G401 (cell line): ENCODE measurements around the gene COL15A1. TPM values are rescaled to one million over a fixed set of nuclear protein-coding genes. Genes with fewer than 3 reads are reported as not detected.

ENCODE experiments used
- DNase-seq: peaks from one replicate; pipeline ENCODE4 v3.0.0-alpha.2; 2015; ENCODE audit warnings: low spot score
- in situ Hi-C: cut with HindIII; loops from 2 replicates; pipeline ENCODE4 v1.10.0; 2016; ENCODE audit warnings: low sequenced_read_pairs, mixed read lengths
- total RNA-seq: library from RNA; depleted of rRNA; stranded (reverse); fragments of >200 nt; shearing (Covaris generic); gene quantifications from 2 replicates; pipeline ENCODE4 v1.2.3, GENCODE V29; 2014

COL15A1 gene
- total RNA-seq, 1 experiment from 2014 or later = not detected

DNA sequence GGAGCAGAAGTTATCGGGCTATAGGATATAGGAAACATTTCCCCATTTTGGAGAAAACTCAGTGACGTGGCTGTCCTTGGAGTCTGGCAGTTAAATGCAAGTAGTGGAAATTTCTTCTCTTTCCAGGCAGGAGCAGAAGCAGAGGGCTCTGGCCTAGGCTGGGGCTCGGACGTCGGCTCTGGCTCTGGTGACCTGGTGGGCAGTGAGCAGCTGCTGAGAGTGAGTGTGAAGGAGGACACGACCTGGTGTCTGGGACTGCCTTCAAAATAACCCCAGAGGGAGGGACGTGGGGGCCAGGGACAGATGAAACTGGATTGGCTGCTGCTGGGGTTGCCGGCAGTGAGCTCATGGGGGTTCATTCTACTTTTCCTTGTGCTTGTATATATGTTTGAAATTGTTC, 79.5 kb downstream of the COL15A1 start:
- in situ Hi-C loops = no loop called here
- no peak for DNase-seq

DNA sequence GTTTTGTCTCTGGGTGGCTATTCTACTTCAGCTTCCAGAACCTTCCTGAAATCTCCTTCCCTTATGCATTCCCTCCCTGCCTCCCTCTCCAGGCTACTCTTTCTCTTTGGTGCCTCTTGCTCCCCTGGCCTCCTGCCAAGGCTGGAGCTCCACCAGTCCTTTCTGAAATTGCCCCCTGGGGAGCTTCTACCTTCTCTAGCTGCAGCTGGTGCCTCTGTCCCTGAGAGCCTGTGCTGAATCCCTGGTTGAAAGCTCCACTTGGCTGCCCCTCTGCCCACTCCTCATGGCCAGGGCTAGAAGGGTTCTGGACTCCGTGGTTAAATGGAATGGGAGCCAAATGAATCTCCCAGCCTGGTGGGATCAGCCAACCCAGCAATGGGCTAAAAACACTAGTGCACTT, 80.1 kb downstream of the COL15A1 start:
- DNase-seq = no peak
- in situ Hi-C loops = no loop called here

DNA sequence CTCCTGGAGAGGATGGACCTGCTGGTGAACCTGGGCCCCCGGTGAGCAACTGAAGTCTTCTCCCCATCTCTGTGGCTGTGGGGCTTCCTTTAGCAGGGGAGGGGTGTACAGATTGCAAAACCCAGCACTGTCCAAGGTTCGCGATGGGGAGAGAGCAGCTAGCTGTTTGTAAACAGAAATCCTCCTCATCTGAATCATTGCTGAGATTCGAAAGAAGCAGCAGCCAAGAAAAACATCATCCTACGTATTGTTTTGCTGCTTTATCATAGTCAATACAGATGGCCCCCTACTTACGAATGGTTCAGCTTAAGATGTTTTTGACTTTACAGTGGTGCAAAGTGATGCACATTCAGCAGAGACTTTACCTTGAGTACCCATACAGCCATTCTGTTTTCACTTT, 81.3 kb downstream of the COL15A1 start:
- in situ Hi-C loops = no loop called here

DNA sequence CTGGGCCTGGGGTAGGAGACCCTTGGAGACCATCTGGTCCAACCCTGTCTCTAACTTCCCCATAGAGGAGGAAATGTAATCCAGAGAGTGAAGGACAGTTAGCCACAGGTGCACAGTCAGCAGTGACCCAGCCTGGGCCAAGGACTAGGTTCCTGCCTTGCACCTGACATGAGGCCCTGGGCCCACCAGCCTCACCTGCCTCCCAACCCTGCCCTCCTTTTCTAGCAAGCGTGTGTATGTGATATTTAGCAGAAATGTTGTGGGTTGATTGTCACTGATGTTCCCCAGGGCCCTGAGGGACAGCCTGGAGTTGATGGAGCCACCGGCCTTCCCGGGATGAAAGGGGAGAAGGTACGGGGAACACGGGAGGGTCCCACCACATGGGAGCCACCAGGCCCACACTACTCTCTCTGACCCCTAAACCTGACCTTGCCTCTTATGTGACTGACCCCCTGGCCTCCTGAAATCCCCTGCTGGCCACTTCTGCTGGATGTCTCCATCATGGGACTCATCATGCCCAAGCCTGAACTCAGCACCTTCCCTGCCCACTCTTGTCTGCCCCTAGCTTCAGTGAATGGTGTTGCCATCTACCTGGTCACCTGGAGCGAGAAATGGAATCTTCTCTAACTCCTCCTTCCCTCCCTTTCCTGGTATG, 82.0 kb downstream of the COL15A1 start:
- no peak for DNase-seq
- in situ Hi-C loops = no loop called here

More for the DNA sequence above, 81.3 kb downstream of the COL15A1 start:
- no peak for DNase-seq

DNA sequence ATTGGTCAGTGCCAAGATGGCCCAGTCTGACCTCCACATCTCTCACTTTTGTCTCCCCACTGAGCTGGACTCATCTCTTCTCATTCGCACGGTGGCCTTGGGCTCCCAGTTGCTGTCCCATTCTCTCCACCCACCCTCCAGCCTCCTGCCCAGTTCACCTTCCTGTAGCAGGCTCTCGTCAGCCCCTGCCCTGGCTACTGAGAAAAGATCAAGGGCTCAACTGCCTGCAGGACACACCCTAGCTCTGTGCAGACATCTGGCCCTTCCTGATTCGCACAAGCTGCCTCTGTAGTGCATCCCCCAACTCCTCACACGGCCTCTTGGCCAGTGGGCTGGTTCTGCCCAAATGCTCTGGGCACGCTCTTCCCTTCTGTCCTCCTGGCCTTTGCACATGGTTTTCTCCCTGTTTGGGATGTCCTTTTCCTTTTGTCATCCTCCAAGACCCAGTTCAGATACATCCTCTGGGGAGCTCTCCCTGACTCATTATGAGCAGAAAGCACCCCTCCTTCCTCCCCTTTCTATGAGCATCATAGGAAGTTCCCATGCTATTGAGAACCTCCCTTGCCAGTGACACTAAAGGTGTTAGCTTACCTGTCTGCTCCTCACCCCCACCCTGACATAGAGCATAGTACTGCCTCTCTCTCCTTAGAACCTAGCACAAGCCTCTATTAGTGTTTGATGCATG, 82.7 kb downstream of the COL15A1 start:
- in situ Hi-C loops = no loop called here
- no peak for DNase-seq

DNA sequence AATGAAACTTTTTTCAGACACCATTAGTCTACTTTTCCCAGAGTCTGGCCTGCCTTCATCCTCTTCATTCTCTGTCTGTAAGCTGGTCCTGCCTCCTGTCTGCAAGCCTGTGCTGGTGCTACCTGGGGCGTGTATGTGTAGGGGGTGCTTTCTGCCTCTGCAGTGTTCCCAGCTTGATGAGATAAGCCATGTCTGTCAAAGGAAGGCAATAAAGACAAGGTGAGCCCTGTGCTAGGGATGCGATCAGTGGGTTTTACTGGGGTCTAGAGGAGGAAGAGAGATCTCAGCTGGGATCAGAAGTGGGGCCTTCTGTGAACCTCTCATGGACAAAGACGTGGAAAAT, 83.2 kb downstream of the COL15A1 start:
- DNase-seq = no peak
- in situ Hi-C loops = no loop called here

DNA sequence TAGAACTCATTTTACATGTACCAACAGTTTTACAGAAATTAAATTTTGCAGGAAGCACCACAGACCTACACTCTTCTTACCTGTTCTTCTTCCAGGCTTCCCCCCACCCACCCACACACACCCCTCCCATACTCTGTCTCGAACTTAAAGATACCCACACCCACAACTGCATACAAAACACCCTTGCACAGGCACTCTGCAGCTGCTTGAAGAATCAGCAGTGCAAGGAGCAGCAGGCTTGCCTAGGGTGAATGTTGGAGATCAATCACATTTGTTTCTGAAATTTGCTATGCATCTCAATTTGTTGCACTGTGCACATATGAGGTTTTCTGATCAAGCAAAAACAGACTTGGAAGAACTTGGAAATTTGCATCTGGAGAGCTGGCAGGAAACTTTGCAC, 83.7 kb downstream of the COL15A1 start:
- no peak for DNase-seq
- in situ Hi-C loops = no loop called here

DNA sequence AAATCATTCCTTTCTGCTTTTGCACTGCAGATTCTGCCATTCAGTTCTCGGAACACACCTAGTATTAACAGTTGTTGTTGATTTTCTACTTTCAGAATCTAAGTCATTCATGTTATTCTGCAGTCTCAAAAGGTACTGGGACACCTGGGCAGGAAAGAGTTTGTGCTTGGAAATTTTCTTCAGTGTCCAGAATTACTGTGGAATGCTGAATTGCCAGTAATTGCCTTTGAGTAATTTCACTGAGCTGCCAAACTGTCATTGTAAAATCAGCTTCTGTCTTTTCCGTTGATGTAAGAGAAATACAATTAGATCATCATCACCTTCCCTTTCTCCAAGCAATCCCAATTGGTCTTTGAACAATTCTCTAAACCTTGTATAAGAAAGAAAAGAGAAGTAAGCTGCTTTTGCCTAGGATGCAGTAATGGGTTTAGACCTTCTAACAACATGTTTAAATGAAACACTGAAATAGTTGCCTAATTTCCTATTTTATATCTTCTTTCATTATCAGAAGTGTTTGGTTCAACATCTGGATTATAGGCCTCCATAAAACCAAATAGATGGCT, 85.5 kb downstream of the COL15A1 start:
- in situ Hi-C loops = no loop called here
- no peak for DNase-seq

DNA sequence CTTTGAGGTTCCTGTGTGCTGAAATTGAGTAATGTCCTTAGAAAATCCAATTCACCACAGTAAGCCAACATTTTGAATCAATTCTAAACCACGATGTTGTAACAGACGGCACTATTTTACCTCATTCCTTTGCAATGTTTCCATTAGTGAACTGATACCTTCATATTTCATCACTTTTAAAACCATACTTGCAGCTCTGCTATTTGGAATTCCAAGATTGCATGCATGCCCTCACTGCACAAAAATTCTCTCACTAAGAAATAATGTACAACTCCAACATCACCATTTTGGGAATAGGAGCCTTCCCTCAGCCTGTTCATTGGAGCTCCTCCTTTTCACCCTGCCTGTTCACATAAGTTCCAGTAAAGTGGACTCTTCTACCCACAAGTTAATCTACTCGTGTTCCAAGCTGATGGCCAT, 86.4 kb downstream of the COL15A1 start:
- in situ Hi-C loops = no loop called here
- no peak for DNase-seq

DNA sequence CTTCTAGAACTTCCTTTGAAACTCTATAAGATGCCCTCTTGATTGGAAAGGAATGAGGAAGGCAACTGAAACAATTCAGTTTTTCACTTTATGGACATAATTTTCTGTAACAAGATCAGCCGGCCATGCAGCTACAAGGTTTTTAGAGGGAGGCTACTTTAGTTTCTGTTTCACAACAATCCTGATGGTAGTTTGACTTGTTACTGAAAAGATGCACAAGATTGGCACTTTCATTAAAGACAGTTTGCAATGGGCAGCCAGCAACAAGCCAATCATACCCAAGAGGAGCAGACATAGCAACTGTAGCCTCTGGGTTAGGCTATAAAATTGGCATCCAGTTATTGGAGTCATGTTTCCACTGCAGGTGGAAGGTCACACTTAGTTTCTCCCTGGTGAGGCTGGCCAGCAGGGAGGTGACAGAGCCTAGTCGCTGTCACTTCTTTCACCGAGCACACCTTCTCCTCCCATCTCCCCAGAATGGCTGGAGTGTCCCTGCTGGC, 87.0 kb downstream of the COL15A1 start:
- in situ Hi-C loops = no loop called here
- DNase-seq = no peak

DNA sequence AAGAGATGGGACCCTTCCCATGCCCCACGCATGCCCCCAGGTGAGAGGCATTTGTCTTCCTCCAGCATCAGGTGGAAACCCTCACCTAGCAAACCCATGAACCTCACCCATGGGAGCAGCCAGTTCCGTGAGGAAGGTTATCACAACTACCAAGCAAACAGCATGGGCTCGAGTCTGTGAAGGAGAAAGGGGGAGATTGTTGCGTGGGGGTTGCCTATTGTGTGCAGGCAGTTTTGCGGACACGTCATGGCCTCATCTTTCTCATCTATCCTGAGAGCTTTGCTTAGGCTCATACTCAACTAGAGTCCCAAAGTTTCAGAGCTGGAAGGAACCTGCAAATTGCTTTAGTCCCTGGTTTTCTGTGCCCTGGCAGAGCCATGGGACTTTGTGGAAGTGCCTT, 87.6 kb downstream of the COL15A1 start:
- DNase-seq = no peak
- in situ Hi-C loops = no loop called here

DNA sequence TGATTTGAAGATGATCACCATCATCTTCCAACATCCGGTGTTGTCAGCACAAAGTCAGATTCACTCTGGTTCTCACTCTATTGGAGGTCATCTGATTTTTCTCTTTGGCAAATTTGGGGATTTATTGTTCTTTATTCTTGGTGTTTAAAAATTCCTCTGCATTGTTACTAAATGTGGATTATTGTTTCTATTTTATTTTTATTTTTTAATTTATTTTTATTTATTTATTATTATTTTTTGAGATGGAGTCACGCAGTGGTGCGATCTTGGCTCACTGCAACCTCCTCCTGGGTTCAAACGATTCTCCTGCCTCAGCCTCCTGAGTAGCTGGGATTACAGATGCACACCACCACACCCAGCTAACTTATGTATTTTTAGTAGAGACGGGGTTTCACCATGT, 88.3 kb downstream of the COL15A1 start:
- no peak for DNase-seq
- in situ Hi-C loops = no loop called here

DNA sequence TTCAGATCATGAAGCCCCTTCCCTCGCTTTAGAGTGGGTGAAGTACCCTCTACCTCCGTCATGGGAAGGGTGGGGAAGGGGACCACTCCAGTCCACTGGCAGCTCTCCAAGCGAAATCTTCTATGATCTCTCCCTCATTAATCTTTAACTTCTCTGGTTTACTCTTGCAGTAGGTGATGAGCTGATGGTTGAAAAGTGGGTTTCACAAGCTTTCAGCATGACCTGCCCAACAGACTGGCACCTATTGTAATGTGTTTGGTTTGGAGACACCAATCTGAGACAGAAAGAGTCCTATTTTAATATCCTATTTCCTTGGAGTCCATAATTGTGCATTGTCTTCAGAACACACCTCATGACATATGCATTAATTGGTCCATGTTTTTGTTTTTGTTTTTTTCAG, 90.4 kb downstream of the COL15A1 start:
- in situ Hi-C loops = no loop called here
- DNase-seq = no peak

DNA sequence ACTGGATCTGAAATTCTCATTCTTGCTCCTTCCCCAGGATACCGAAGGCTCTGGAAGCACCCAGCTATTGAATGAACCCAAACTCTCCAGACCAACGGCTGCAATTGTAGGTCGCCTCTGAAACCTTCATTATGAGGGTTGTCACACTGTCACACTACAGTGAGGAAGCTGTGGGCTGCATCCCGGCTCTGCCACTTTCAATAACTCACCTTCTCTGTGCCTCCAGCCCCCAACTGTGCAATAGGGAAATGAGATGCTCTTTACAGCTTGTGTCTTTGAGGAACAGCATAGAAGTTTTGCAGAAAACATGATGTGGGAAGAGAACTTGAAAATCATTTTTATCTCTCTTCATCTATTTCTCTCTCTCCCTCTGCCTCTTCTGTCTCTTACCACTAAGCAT, 91.6 kb downstream of the COL15A1 start:
- in situ Hi-C loops = no loop called here
- no peak for DNase-seq

DNA sequence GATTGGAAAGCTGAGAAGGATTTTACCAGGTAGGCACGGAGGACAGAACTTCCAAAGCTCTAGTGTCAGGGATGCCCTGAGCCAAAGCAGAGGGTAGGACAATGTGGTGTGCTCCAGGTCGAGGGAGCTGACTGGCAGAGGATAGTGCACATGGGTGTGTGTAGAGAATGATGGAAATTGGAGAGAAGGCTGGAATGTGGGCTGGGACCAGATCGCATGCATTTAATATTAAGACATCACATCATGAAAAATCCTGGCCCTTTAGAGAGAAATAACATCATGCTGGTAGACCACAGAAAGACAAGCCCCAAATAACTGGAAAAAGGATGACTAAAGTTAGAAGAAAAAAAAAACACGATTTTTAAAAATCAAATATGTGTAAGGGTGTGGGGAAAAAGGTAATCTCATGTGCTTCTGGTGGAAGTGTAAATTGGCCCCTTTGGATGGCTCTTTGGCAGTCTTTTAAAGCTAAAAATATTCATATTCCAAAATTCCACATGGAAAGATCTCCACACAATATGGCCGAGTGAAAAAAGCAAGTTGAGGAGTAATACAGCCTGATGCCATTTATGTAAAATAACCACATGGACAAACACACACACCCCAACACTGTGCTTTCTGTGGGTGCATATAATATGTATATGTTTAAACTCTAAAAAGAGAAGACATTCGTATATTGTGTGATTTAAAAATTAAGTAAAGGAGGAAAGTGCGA, 94.2 kb downstream of the COL15A1 start:
- in situ Hi-C loops = no loop called here

DNA sequence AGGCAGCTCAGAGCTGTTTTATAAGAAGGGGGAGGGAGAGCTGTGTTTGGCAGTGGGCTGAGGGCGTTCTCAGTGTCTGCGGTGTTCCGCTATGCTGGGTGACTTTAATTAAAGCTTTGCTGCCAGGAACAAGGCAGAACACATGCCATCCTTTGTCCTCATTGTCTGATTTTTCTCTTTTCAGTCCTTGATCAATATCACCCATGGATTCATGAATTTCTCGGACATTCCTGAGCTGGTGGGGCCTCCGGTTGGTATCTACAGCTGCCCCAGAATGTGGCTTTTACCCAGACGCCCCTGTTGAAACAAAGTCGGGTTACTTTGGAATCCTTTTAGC, 94.7 kb downstream of the COL15A1 start:
- in situ Hi-C loops = no loop called here

More for the DNA sequence above, 94.2 kb downstream of the COL15A1 start:
- no peak for DNase-seq

DNA sequence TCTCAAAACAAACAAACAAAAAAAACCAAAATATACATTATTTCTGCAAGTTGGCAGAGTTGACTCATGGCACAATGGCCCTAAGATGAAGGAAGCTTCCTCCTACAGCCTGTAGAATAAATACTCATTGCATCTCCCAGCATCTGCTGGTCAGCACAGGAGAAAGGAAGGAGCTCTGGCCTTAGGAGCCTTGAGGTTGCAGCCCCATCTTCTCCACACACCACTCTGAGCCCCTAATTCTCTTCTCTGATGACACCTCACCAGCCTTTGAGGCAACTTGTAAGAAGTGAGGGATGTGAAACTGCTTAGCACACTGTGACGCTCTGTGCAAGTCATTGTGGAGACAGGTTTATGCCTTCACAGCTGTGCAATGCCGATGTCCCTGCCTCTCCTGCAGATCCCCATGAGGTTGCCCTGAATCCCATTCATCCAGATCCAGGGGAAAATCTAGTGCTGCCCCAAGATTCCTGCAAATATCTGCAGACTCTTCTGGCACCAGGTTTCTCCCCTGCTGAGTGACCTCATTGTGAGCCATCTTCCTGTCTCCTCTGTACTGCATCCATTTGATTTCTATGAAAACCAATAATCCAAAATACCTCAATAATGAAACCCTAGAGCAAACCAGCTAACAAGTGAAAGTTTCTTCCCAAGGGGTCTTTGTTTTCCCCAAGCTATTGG, 95.9 kb downstream of the COL15A1 start:
- DNase-seq = peak; percentile 27
- in situ Hi-C loops = no loop called here

More for the DNA sequence above, 94.7 kb downstream of the COL15A1 start:
- no peak for DNase-seq

DNA sequence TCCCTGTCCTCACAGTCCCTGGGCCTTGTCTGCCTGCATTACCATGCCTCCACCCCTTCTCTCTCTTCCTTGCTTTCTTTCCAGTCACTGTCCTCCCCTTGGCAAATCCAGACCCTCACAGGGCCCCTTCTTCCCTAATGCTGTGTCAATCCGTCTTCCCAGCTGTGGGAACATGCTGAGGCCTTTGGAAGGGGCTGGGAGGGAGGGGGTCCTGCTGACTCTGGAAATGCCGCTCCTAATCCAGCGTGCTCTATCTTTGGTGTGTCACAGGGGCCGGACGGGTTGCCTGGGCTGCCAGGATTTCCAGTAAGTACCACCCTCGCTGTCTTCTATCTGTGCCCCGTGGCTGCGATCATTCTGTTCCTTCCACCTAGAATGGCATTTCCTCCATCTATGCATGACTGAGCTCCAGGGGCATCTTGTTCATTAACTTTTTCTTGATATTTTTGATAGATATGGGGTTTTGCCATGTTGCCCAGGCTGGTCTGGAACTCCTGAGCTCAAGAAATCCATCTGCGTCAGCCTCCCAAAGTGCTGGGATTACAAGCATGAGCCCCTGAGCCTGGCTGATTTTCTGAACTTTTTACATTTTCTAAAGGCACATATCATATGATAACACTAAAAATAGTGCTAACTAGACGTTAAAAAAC, 96.7 kb downstream of the COL15A1 start:
- in situ Hi-C loops = no loop called here

DNA sequence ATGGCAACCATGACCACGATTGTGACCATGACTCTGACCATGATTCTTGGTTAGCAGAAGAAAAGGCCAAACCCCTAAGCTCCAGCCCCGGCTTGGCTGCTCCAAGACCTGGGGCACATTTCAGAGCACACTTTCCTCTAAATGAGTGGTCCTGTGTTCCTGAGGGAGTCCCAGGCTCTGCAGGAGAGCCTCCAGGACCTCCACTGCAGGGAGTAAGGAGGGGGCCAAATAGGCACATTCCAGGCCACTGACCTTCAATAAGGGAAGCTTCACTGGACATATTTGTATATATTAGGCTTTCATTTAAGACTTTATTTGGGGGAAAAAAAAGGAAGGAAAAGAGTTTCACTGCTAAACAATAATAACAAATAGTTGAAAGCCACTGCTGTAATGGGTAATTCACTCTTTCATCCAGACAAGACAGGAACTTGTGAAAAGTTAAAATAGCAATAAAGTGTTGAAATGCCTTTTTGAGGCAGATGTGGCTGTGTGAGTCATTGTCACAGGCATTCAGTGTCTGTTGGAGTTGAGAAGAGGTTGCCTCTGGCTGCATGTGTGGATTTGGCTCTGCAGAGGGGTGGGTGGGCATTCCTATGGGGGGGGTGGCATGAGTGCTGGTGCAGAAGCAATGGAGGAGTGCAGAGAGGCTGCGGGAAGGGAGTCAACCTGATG, 97.3 kb downstream of the COL15A1 start:
- no peak for DNase-seq

More for the DNA sequence above, 96.7 kb downstream of the COL15A1 start:
- no peak for DNase-seq

More for the DNA sequence above, 97.3 kb downstream of the COL15A1 start:
- in situ Hi-C loops = no loop called here
